Cardiac muscle cell (in vitro differentiated cells and primary cell): ENCODE results near the gene PALM3. TPM values are rescaled to one million over a fixed set of nuclear protein-coding genes. Genes with fewer than 3 reads are reported as not detected.

Source experiments
- DNase-seq, 2 donors: peaks; one replicate each; pipeline versions ENCODE4 v3.0.0 to v3.0.0-alpha.2; 2010 to 2017; ENCODE audit warnings: low read depth in 1 of 2, low spot score in 1 of 2
- H3K27ac ChIP-seq: fragments of 200-600 bp; sonication (generic); 2 replicates; pipeline ENCODE4 v1.5.1; 2016
- H3K27me3 ChIP-seq: fragments of 200-600 bp; sonication (generic); 2 replicates; pipeline ENCODE4 v1.6.0; 2016; ENCODE audit warnings: control low read depth
- H3K36me3 ChIP-seq: fragments of 200-600 bp; sonication (generic); 2 replicates; pipeline ENCODE4 v1.5.1; 2016; ENCODE audit warnings: control low read depth
- H3K4me1 ChIP-seq: fragments of 200-600 bp; sonication (generic); 2 replicates; pipeline ENCODE4 v1.8.1; 2017; ENCODE audit warnings: low read depth, mild to moderate bottlenecking, mixed run types
- H3K4me3 ChIP-seq: fragments of 200-600 bp; sonication (generic); 2 replicates; pipeline ENCODE4 v1.5.1; 2016; ENCODE audit warnings: mild to moderate bottlenecking
- H3K9me3 ChIP-seq: fragments of 200-600 bp; sonication (generic); 2 replicates; pipeline ENCODE4 v1.5.1; 2017; ENCODE audit warnings: low read depth, mild to moderate bottlenecking, control low read depth
- polyA plus RNA-seq: library from polyadenylated mRNA; unstranded; fragments of >200 nt; fragmentation: Nextera tagmentation; extraction: Ambion mirVana; gene quantifications from 2 replicates; pipeline ENCODE4 v1.2.1, GENCODE V29; 2016
- total RNA-seq: library from RNA; depleted of rRNA; stranded (reverse); fragments of >200 nt; gene quantifications from 2 replicates; pipeline ENCODE4 v1.2.3, GENCODE V29; 2016
- TF ChIP-seq, protein P1 (sequence below): IDR thresholded peaks from 2 replicates; pipeline ENCODE4 v1.5.1; 2012; ENCODE audit warnings: low read depth, mild to moderate bottlenecking, low read length

The PALM3 gene
- total and polyA plus RNA-seq, 2 experiments from 2014 or later: 0.10 to 0.30 TPM

DNA sequence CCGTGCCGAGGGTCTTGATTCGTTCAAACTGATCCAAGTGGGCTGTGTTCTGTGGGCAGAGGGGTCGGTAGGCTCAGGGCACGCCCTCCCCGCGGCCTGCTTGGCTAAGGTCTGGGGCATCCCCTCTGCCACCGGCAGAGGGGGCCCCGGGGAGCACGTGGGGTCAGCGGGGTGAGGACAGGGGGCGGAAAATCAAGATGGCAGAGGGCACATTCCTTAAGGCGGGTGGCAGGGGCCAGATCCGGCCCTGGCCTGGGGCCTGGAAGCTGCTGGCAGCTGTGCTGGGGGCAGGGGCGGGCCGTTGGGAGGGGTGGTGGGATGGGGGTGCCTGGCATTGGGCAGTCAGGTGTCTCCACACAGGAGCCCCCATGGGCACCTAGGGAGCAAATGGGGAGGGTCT is 45.0 kb upstream of the PALM3 start:
- TF ChIP-seq, protein P1, sequence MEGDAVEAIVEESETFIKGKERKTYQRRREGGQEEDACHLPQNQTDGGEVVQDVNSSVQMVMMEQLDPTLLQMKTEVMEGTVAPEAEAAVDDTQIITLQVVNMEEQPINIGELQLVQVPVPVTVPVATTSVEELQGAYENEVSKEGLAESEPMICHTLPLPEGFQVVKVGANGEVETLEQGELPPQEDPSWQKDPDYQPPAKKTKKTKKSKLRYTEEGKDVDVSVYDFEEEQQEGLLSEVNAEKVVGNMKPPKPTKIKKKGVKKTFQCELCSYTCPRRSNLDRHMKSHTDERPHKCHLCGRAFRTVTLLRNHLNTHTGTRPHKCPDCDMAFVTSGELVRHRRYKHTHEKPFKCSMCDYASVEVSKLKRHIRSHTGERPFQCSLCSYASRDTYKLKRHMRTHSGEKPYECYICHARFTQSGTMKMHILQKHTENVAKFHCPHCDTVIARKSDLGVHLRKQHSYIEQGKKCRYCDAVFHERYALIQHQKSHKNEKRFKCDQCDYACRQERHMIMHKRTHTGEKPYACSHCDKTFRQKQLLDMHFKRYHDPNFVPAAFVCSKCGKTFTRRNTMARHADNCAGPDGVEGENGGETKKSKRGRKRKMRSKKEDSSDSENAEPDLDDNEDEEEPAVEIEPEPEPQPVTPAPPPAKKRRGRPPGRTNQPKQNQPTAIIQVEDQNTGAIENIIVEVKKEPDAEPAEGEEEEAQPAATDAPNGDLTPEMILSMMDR: no peak
- Histone ChIP-seq H3K4me1 (no peaks in the 10 kb centered on the region), H3K27ac (no peak overlapping the region), H3K9me3 (no peaks in the 10 kb centered on the region), H3K4me3 (no peak overlapping the region), H3K36me3 (peaks cover 18% of the 10 kb centered on the region), H3K27me3 (no peaks in the 10 kb centered on the region)
- DNase-seq: no peak

GRCh38 chr19:14105680-14106079 is 43.8 kb upstream of the PALM3 start:
- no peaks in the 10 kb centered on the region for H3K27me3 ChIP-seq
- TF ChIP-seq, protein P1: no peak
- no peaks in the 10 kb centered on the region for H3K4me1 ChIP-seq
- H3K27ac ChIP-seq: no peak overlapping the region
- H3K9me3 ChIP-seq: no peaks in the 10 kb centered on the region
- no peak overlapping the region for H3K4me3 ChIP-seq
- H3K36me3 ChIP-seq: peaks cover 26% of the 10 kb centered on the region
- DNase-seq: no peak

GRCh38 chr19:14103310-14103709 is 41.4 kb upstream of the PALM3 start:
- Histone ChIP-seq H3K27ac (no peak overlapping the region), H3K36me3 (peaks cover 28% of the 10 kb centered on the region), H3K27me3 (no peaks in the 10 kb centered on the region), H3K4me3 (no peak overlapping the region), H3K4me1 (no peaks in the 10 kb centered on the region), H3K9me3 (no peaks in the 10 kb centered on the region)
- TF ChIP-seq, protein P1: no peak
- no peak for DNase-seq

- TF ChIP-seq, protein P1: no peak
- Histone ChIP-seq H3K4me3 (no peak overlapping the region), H3K27me3 (no peaks in the 10 kb centered on the region), H3K4me1 (no peaks in the 10 kb centered on the region), H3K9me3 (no peaks in the 10 kb centered on the region), H3K36me3 (peaks cover 28% of the 10 kb centered on the region), H3K27ac (no peak overlapping the region)
- no peak for DNase-seq
Observed at GRCh38 chr19:14102756-14103155, 40.9 kb upstream of the PALM3 start.

GRCh38 chr19:14102102-14102696 is 40.3 kb upstream of the PALM3 start:
- Histone ChIP-seq H3K27me3 (no peaks in the 10 kb centered on the region), H3K4me3 (no peak overlapping the region), H3K27ac (no peak overlapping the region), H3K36me3 (peaks cover 28% of the 10 kb centered on the region), H3K9me3 (no peaks in the 10 kb centered on the region), H3K4me1 (no peaks in the 10 kb centered on the region)
- TF ChIP-seq, protein P1: no peak
- DNase-seq: peak in 1 of 2 donors; percentile 42
